K562 (cell line): ENCODE measurements around the gene SELENOI. TPM values are rescaled to one million over a fixed set of nuclear protein-coding genes. Genes with fewer than 3 reads are reported as not detected.
A peak's percentile ranks its signal among the peaks of the same experiment; 100 is the strongest.

Source experiments
- ADNP ChIP-seq: fragments of 200-800 bp; sonication (Bioruptor generic); IDR thresholded peaks from 2 replicates; pipeline ENCODE4 v1.6.1; 2016; ENCODE audit warnings: missing genetic modification characterization, missing compliant biosample characterization
- ARID1B ChIP-seq: fragments of 450-650 bp; IDR thresholded peaks from 2 replicates; pipeline ENCODE4 v1.6.1; 2016; ENCODE audit warnings: antibody characterized with exemption, mild to moderate bottlenecking, inconsistent platforms
- ARNT ChIP-seq, 2 experiments: fragments of 450-650 bp; IDR thresholded peaks; 2 replicates each; pipeline ENCODE4 v1.6.1; 2016; ENCODE audit warnings: mild to moderate bottlenecking in 1 of 2
- EWSR1 ChIP-seq: fragments of 450-650 bp; IDR thresholded peaks from 2 replicates; pipeline ENCODE4 v1.6.1; 2018; ENCODE audit warnings: borderline replicate concordance, mild to moderate bottlenecking, low read depth, moderate library complexity; ENCODE audit not compliant: partially characterized antibody
- FOSL1 ChIP-seq: fragments of 200-800 bp; sonication (Bioruptor generic); conservative IDR thresholded peaks from 2 replicates; pipeline ENCODE4 v1.6.1; 2016; ENCODE audit warnings: missing genetic modification characterization, missing compliant biosample characterization
- GATAD2B ChIP-seq: fragments of 450-650 bp; IDR thresholded peaks from 2 replicates; pipeline ENCODE4 v1.6.1; 2017; ENCODE audit warnings: mild to moderate bottlenecking, borderline replicate concordance
- NONO ChIP-seq, 2 experiments: fragments of 200-400 bp in 1 of 2; fragments of 450-650 bp in 1 of 2; formaldehyde crosslinking in 1 of 2; IDR thresholded peaks; 2 replicates each; pipeline ENCODE4 v1.6.1; 2017; ENCODE audit warnings: low read depth in 2 of 2, mild to moderate bottlenecking in 2 of 2, moderate library complexity in 2 of 2, low read length in 1 of 2
- PCBP1 ChIP-seq: fragments of 200-400 bp; formaldehyde crosslinking; IDR thresholded peaks from 2 replicates; pipeline ENCODE4 v1.6.1; 2018; ENCODE audit warnings: mild to moderate bottlenecking, low read depth, low read length; ENCODE audit not compliant: poor library complexity, severe bottlenecking
- RBBP5 ChIP-seq: fragments of 200-600 bp; sonication (generic); IDR thresholded peaks from 2 replicates; pipeline ENCODE4 v1.6.1; 2012; ENCODE audit warnings: borderline replicate concordance, mild to moderate bottlenecking, low read length, control low read depth, inconsistent platforms; ENCODE audit not compliant: insufficient read depth, poor library complexity, severe bottlenecking
- ZBTB17 ChIP-seq: fragments of 450-650 bp; formaldehyde crosslinking; IDR thresholded peaks from 2 replicates; pipeline ENCODE4 v1.4.0; 2020; ENCODE audit warnings: mild to moderate bottlenecking
- ZNF766 ChIP-seq: fragments of 200-800 bp; sonication (Bioruptor generic); conservative IDR thresholded peaks from 2 replicates; pipeline ENCODE4 v1.6.1; 2016; ENCODE audit warnings: missing genetic modification characterization, missing compliant biosample characterization
- polyA plus RNA-seq, 8 experiments: library from polyadenylated mRNA; depleted of rRNA in 4 of 8; stranded (reverse) in 5 of 8; unstranded in 3 of 8; fragments of >200 nt; fragmentation: Nextera tagmentation in 2 of 8; fragmentation: Illumina TruSeq in 1 of 8; extraction: Ambion mirVana in 2 of 8; extraction: Trizol in 1 of 8; gene quantifications; 2 replicates each; pipeline versions ENCODE4 v1.2.1 to v1.2.3, GENCODE V29; 2011 to 2014; ENCODE audit warnings: inconsistent platforms in 1 of 8, missing spikeins in 1 of 8
- total RNA-seq, 7 experiments: library from RNA; depleted of rRNA in 6 of 7; stranded (reverse); fragments of >200 nt in 6 of 7; fragmentation: Illumina TruSeq in 2 of 7; extraction: Trizol in 2 of 7; gene quantifications; 2 replicates each; pipeline versions ENCODE4 v1.2.1 to v1.2.3, GENCODE V29; 2011 to 2021; ENCODE audit warnings: low replicate concordance in 1 of 7
- TF ChIP-seq, protein P1 (sequence below): sonication (generic); formaldehyde crosslinking; IDR thresholded peaks from 2 replicates; pipeline ENCODE4 v1.8.1; 2022; ENCODE audit warnings: missing genetic modification reagents
- TF ChIP-seq, protein P2 (sequence below), 2 experiments: fragments of 450-650 bp in 1 of 2; sonication (generic) in 1 of 2; formaldehyde crosslinking in 1 of 2; IDR thresholded peaks in 1 of 2; conservative IDR thresholded peaks in 1 of 2; 2 replicates each; pipeline versions ENCODE4 v1.6.1 to v1.8.1; 2016 to 2023; ENCODE audit warnings: mild to moderate bottlenecking in 2 of 2, moderate library complexity in 2 of 2, inconsistent platforms in 1 of 2, missing genetic modification reagents in 1 of 2
- TF ChIP-seq, protein P3 (sequence below): sonication (generic); formaldehyde crosslinking; IDR thresholded peaks from 2 replicates; pipeline ENCODE4 v1.8.1; 2023; ENCODE audit warnings: missing genetic modification reagents, mild to moderate bottlenecking, borderline replicate concordance
- TF ChIP-seq, protein P4 (sequence below): fragments of 250-450 bp; sonication (Bioruptor Pico); IDR thresholded peaks from 2 replicates; pipeline ENCODE4 v1.4.0; 2020; ENCODE audit warnings: mild to moderate bottlenecking

SELENOI gene
- total and polyA plus RNA-seq, 9 of the 15 experiments (the other 6 are each of a cell fraction or from before 2014, with no cell fraction given), result 9.6 to 46.9 (median 24.4) TPM

DNA sequence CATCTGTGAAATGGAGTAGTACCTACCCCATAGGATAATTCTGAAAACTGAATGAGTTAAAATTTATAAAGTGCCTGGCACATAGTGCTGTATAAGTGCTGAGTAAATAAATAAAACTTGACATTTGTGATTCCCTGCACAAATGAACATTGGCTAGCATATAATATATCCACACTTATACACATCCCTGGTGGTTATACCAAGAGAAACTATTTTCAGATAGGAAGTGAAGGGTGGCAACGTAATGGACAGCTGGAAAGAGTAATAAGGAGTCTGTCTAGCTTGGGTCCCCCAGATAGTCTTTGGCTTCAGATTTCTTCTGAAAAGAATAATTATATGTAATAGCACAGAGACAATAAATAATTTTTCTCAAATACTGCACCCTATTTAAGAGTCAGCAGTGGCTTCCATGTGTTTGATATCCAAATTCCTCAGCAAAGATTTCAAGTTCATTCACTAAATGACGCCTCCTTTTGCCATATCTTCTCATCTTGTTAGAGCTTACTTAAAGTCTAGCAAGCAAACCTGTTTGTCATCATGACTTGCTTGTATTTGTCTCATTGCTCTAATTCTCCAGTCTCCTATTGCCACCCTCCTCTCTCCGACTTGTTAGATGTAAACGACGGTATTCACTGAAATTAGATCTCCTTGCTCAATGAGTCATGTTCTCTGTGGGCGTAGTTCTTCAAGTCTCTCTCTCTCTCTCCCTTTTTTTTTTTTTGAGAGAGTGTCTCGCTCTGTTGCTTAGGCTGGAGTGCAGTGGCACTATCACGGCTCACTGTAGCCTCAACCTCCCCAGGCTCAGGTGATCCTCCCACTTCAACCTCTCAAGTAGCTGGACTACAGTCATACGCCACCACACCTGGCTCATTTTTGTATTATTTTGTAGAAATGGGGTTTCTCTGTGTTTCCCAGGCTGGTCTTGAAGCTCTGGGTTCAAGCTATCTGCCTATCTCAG is 9.4 kb downstream of the SELENOI start (continued):
- TF ChIP-seq ADNP (tag), result peak; percentile 73
- TF ChIP-seq ARID1B, result peak; percentile 90
- TF ChIP-seq GATAD2B, result peak; percentile 35
- TF ChIP-seq ZBTB17 (CRISPR knock-in tag), result no peak
- TF ChIP-seq, protein P1, sequence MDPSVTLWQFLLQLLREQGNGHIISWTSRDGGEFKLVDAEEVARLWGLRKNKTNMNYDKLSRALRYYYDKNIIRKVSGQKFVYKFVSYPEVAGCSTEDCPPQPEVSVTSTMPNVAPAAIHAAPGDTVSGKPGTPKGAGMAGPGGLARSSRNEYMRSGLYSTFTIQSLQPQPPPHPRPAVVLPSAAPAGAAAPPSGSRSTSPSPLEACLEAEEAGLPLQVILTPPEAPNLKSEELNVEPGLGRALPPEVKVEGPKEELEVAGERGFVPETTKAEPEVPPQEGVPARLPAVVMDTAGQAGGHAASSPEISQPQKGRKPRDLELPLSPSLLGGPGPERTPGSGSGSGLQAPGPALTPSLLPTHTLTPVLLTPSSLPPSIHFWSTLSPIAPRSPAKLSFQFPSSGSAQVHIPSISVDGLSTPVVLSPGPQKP (CRISPR knock-in tag), result no peak
- no peak for TF ChIP-seq RBBP5
- TF ChIP-seq EWSR1, result no peak
- peak; percentile 98 for TF ChIP-seq FOSL1 (tag)
- no peak for TF ChIP-seq PCBP1
- TF ChIP-seq, protein P2, sequence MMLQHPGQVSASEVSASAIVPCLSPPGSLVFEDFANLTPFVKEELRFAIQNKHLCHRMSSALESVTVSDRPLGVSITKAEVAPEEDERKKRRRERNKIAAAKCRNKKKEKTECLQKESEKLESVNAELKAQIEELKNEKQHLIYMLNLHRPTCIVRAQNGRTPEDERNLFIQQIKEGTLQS (IDR thresholded peaks at IDR 0.05), result peak; percentile 98
- TF ChIP-seq, protein P2 (CRISPR knock-in tag; conservative IDR thresholded peaks at IDR 0.05), result peak; percentile 89
- TF ChIP-seq, protein P3, sequence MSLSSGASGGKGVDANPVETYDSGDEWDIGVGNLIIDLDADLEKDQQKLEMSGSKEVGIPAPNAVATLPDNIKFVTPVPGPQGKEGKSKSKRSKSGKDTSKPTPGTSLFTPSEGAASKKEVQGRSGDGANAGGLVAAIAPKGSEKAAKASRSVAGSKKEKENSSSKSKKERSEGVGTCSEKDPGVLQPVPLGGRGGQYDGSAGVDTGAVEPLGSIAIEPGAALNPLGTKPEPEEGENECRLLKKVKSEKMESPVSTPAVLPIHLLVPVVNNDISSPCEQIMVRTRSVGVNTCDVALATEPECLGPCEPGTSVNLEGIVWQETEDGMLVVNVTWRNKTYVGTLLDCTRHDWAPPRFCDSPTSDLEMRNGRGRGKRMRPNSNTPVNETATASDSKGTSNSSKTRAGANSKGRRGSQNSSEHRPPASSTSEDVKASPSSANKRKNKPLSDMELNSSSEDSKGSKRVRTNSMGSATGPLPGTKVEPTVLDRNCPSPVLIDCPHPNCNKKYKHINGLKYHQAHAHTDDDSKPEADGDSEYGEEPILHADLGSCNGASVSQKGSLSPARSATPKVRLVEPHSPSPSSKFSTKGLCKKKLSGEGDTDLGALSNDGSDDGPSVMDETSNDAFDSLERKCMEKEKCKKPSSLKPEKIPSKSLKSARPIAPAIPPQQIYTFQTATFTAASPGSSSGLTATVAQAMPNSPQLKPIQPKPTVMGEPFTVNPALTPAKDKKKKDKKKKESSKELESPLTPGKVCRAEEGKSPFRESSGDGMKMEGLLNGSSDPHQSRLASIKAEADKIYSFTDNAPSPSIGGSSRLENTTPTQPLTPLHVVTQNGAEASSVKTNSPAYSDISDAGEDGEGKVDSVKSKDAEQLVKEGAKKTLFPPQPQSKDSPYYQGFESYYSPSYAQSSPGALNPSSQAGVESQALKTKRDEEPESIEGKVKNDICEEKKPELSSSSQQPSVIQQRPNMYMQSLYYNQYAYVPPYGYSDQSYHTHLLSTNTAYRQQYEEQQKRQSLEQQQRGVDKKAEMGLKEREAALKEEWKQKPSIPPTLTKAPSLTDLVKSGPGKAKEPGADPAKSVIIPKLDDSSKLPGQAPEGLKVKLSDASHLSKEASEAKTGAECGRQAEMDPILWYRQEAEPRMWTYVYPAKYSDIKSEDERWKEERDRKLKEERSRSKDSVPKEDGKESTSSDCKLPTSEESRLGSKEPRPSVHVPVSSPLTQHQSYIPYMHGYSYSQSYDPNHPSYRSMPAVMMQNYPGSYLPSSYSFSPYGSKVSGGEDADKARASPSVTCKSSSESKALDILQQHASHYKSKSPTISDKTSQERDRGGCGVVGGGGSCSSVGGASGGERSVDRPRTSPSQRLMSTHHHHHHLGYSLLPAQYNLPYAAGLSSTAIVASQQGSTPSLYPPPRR, result no peak
- TF ChIP-seq, protein P4, sequence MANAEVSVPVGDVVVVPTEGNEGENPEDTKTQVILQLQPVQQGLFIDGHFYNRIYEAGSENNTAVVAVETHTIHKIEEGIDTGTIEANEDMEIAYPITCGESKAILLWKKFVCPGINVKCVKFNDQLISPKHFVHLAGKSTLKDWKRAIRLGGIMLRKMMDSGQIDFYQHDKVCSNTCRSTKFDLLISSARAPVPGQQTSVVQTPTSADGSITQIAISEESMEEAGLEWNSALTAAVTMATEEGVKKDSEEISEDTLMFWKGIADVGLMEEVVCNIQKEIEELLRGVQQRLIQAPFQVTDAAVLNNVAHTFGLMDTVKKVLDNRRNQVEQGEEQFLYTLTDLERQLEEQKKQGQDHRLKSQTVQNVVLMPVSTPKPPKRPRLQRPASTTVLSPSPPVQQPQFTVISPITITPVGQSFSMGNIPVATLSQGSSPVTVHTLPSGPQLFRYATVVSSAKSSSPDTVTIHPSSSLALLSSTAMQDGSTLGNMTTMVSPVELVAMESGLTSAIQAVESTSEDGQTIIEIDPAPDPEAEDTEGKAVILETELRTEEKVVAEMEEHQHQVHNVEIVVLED (CRISPR knock-in tag), result no peak
- peak; percentile 47 to 97; a peak in 2 of 4 replicates for TF ChIP-seq ARNT (IDR thresholded peaks at IDR 0.05)
- TF ChIP-seq NONO (IDR thresholded peaks at IDR 0.05; ENCODE audit: low read depth in 2 of 2, low read length in 1 of 2), result no peak
- TF ChIP-seq ZNF766, result 0 out of 2 replicates have a peak, but pooled peaks have one; percentile 28
